ENCODE results near the gene ISG15.

Gene ISG15

DNA sequence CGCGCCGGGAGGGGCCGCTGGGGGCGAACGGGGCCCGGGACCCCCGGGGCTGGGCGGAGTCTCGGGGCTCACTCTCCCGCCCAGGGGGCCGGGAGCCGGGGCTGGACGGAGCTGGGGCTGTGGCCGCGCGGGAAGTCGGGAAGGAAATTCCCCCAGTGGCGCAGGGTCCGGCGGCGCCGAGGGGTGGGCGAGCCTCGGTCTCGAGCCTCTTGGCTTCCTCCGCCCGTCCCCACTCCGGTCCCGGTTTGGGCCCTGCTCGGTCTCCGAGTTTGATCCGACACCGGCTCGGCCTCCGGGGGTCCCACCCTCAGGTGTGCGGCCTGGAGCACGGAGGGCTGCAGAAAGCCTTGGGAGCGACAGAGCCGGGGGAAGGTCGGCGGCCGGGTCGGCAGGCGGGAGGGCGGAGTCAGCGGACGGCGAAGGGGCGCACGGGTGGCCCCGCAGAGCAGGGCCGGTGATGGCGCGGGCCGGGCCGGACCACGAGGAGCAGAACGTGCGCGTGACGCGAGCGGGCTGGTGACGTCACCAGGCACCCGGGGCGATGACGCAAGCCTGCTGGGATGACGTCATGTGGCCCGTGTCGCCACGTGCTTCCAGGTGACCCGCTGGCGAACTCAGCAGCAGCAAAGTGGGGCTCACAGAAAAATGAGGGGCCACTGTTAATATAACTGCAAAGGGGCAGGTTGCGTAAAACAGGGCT, 12.8 kb upstream of the ISG15 start:
- DNase-seq (ENCODE audit: extremely low read depth, low read depth): no peak
- TF ChIP-seq, protein P1, sequence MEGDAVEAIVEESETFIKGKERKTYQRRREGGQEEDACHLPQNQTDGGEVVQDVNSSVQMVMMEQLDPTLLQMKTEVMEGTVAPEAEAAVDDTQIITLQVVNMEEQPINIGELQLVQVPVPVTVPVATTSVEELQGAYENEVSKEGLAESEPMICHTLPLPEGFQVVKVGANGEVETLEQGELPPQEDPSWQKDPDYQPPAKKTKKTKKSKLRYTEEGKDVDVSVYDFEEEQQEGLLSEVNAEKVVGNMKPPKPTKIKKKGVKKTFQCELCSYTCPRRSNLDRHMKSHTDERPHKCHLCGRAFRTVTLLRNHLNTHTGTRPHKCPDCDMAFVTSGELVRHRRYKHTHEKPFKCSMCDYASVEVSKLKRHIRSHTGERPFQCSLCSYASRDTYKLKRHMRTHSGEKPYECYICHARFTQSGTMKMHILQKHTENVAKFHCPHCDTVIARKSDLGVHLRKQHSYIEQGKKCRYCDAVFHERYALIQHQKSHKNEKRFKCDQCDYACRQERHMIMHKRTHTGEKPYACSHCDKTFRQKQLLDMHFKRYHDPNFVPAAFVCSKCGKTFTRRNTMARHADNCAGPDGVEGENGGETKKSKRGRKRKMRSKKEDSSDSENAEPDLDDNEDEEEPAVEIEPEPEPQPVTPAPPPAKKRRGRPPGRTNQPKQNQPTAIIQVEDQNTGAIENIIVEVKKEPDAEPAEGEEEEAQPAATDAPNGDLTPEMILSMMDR (IDR thresholded peaks at IDR 0.05; ENCODE audit: low read depth, low read length, missing control alignments): no peak
- H3K4me3 ChIP-seq (replicated peaks; ENCODE audit: low read depth, low read length): peak overlapping the region; percentile 54

DNA sequence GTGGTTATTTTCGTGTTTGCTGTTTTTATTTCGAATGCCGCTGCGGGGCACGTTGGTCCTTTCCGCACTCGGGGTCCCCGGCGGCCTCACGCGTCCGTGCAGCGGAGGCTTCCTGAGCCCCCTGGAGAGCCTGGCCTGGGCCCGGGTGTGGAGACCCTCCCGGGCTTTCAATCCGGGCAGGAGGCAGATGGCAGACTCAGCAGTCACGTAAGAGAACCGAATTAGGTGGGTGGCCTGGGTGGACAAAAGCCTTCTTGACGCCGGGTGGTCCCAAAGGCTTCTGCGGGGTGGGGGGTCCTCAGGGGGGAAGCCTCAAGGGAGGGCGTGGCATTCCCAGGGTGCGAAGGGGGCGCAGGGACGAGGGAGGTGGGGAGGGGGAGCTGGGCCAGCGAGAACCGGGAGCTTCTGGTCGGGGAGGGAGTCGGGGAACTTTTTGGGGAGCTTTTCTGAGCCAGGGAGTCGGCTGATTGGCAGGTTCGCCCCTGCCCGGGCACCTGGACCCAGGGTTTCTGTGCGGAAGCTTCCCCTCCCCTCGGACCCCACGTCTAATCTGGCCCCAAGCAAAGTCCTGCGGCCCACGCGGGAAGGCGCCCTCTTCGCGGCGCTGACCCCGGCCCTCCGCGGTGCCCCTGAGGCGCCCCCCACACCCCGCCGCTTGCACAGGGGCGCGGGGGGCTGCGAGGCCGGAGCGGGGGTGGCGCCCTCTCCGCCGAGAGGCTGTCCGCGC, 12.1 kb upstream of the ISG15 start:
- no peak for DNase-seq (ENCODE audit: extremely low read depth, low read depth)
- peak overlapping the region; percentile 54 for H3K4me3 ChIP-seq (replicated peaks; ENCODE audit: low read depth, low read length)

DNA sequence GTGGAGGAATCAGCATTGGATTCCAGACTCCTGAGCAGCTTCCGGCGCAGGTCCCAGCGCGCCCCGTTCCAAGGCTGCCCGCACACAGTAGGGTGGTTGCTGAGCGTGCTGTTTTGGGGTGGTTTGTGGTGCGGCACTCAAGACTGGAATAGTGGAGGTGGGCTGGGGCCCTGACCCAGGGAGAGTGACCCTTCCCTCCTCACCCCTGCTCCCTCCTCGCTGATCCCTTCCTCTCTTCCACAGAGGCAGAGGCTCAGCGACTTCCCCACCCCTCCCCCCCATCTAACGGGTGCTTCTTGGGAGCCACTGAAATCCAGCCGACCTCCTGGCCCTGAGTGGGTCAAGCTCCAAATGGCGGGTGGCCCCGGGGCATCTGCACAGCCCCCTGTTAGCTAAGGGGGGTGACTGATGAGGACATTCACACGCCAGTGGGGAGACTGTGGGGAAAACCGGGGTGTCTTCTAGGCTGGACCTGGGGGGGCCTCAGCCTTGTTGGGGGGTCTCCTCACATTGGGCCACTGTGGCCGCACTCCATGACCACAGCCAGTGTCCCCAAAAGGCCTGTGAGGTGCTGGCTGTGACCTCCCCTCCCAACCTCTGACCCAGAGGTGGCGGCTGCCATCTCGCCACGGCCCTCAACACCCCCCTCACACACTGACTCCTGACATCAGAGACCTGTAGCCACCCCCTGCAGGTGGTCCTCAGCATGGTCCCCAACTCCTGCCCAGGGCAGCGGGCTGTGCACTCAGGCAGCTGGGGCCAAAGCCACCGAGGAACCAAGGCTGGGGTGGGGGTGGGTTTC, 9.5 kb upstream of the ISG15 start:
- DNase-seq (ENCODE audit: extremely low read depth, low read depth): no peak
- H3K4me3 ChIP-seq (replicated peaks; ENCODE audit: low read depth, low read length): no peak overlapping the region
- TF ChIP-seq, protein P1 (IDR thresholded peaks at IDR 0.05; ENCODE audit: low read depth, low read length, missing control alignments): no peak

More for the DNA sequence above, 12.1 kb upstream of the ISG15 start:
- TF ChIP-seq, protein P1 (IDR thresholded peaks at IDR 0.05; ENCODE audit: low read depth, low read length, missing control alignments): no peak

DNA sequence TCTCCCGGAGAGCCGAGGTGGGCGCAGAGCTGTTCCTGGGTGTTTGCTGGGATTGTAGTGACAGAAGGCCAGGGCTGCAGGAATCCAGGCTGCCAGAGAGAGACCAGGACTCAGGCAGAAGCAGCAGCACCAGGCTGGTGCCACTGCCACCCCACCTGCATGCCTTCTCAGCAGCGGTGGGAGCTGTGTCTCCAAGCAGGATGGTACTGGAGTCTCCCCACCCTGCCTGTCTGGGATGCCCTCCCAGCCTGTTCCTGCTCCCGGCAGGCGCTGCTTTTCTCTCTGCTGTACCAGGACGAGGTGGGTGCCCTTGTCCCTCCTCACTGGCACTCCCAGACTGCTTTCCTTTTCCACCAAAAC, 8.9 kb upstream of the ISG15 start:
- no peak for DNase-seq (ENCODE audit: extremely low read depth, low read depth)
- H3K4me3 ChIP-seq (replicated peaks; ENCODE audit: low read depth, low read length): no peak overlapping the region
- TF ChIP-seq, protein P1 (IDR thresholded peaks at IDR 0.05; ENCODE audit: low read depth, low read length, missing control alignments): no peak

DNA sequence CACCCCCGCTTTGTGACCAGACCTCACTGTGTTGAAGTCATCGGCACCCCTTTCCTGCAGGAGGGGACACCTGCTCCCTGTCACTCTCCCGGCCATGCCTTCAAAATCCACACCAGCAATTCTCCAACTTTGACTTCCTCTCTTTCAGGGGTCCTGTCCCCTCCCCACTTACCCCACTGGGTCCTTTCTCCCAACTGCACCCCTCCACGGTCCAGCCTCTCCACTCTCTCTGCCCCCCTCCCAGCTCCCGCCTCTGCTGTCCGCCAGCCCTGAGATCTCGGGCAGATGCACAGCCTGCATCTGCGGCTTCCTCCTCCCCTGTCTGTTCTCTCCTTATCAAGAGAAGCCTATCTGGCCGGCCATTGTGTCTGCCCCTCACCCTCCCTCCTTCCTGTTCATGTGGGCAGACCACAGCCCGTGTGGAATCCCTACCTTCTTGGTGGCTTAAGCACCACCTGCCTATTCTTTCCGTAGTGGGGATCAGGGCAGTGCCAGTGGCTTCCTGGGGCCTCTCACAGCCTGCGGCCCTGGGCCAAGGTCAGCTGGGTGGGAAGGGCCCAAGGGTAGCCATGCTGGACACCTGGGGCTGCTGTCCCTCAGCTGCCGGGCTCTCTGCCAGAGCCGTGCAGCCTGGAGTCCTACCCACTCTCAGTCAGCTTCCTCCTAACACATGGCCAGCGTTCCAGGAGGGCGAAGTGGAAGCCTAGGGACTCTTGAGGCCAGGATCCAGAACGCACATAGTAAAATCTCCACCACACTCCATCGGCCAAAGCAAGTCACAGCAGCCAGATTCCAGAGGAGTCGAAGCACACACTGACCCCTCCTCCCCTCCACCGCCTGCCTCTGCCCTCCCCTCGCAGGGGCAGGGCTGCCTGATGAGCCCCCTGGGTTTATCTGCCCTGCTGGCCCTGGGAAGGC, 8.3 kb upstream of the ISG15 start:
- TF ChIP-seq, protein P1 (IDR thresholded peaks at IDR 0.05; ENCODE audit: low read depth, low read length, missing control alignments): no peak
- no peak for DNase-seq (ENCODE audit: extremely low read depth, low read depth)
- H3K4me3 ChIP-seq (replicated peaks; ENCODE audit: low read depth, low read length): no peak overlapping the region

DNA sequence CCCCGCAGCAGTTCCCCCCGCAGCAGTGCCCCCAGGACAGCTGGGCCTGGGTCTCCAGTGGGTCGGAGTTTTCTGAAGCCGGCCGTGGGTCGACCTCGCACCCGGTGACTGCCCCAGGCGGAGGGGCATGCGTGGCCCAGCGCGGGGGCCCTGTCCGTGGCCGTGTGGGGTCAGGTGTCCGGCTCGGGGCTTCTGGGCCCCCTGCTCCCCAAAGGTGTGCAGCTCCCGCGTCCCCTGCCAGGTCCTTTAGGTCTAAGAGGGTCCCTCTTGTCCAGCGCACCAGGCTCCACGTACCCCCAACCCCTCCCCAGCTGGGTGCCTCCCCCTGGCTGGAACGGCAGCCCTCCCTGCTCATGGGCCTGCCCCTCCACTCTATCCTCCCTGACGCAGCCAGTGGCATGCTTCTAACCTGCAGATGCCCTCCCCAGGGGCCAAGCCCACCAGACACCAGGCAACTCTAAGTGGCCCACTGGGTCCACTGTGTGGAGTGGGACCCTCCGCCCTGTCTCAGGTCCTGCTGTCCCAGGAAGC, 7.5 kb upstream of the ISG15 start:
- no peak overlapping the region for H3K4me3 ChIP-seq (replicated peaks; ENCODE audit: low read depth, low read length)
- TF ChIP-seq, protein P1 (IDR thresholded peaks at IDR 0.05; ENCODE audit: low read depth, low read length, missing control alignments): no peak
- DNase-seq (ENCODE audit: extremely low read depth, low read depth): no peak
